OCI-LY3 (cell line): ENCODE data around the gene FFAR4.

Experiments used
- EZH2phosphoT487 ChIP-seq: fragments of 200-600 bp; shearing (Covaris generic); IDR thresholded peaks from 2 replicates; pipeline ENCODE4 v1.6.1; 2018; ENCODE audit warnings: antibody characterized with exemption, mixed run types, low read depth
- TF ChIP-seq, protein P1 (sequence below): fragments of 200-600, 300-600 bp; sonication (generic); IDR thresholded peaks from 2 replicates; pipeline ENCODE4 v1.5.1; 2014; ENCODE audit warnings: antibody characterized with exemption, low read length, low read depth

GRCh38 chr10:93604146-93604545, 37.7 kb downstream of the FFAR4 start:
- TF ChIP-seq, protein P1, sequence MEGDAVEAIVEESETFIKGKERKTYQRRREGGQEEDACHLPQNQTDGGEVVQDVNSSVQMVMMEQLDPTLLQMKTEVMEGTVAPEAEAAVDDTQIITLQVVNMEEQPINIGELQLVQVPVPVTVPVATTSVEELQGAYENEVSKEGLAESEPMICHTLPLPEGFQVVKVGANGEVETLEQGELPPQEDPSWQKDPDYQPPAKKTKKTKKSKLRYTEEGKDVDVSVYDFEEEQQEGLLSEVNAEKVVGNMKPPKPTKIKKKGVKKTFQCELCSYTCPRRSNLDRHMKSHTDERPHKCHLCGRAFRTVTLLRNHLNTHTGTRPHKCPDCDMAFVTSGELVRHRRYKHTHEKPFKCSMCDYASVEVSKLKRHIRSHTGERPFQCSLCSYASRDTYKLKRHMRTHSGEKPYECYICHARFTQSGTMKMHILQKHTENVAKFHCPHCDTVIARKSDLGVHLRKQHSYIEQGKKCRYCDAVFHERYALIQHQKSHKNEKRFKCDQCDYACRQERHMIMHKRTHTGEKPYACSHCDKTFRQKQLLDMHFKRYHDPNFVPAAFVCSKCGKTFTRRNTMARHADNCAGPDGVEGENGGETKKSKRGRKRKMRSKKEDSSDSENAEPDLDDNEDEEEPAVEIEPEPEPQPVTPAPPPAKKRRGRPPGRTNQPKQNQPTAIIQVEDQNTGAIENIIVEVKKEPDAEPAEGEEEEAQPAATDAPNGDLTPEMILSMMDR: no peak
- TF ChIP-seq EZH2phosphoT487: no peak
